Esophagus squamous epithelium (tissue), 5 donors: ENCODE measurements around the gene FRMD6. TPM values are rescaled to one million over a fixed set of nuclear protein-coding genes. Genes with fewer than 3 reads are reported as not detected.

ENCODE experiments used
- DNase-seq: peaks from one replicate; lab custom pipeline; 2025; lab: John Stamatoyannopoulos, UW
- H3K27ac ChIP-seq, 4 donors: fragments of 200-600 bp; sonication (generic); one replicate each; pipeline ENCODE4 v1.5.1; 2016 to 2019; ENCODE audit warnings: mild to moderate bottlenecking in 1 of 4
- H3K27me3 ChIP-seq, 4 donors: fragments of 200-600 bp; sonication (generic); 1 replicate in 3 of 4; 2 replicates in 1 of 4; pipeline versions ENCODE4 v1.5.1 to v1.6.0; 2017 to 2021; ENCODE audit warnings: antibody characterized with exemption in 1 of 4
- H3K36me3 ChIP-seq, 3 donors: fragments of 200-600 bp; sonication (generic); one replicate each; pipeline ENCODE4 v1.5.1; 2016 to 2019
- H3K4me1 ChIP-seq, 3 donors: fragments of 200-600 bp; sonication (generic); one replicate each; pipeline ENCODE4 v1.5.1; 2017 to 2019
- H3K4me3 ChIP-seq, 4 donors: fragments of 200-600 bp; sonication (generic); 1 replicate in 3 of 4; 2 replicates in 1 of 4; pipeline ENCODE4 v1.5.1; 2016 to 2019; ENCODE audit warnings: mild to moderate bottlenecking in 2 of 4, moderate library complexity in 1 of 4
- H3K9me3 ChIP-seq, 3 donors: fragments of 200-600 bp; sonication (generic); one replicate each; pipeline ENCODE4 v1.5.1; 2016 to 2019
- POLR2A ChIP-seq, 4 donors: fragments of 450-650 bp; IDR thresholded peaks; one replicate each; pipeline ENCODE4 v1.6.1; 2017; ENCODE audit warnings: antibody characterized with exemption in 4 of 4, mild to moderate bottlenecking in 4 of 4, moderate library complexity in 3 of 4
- WGBS, 2 donors: methylation state at CpG; one replicate each; pipeline ENCODE4 v1.1.5; 2018; 5-methylcytosine and 5-hydroxymethylcytosine counted together
- intact Hi-C: fragments of 100-400 bp; cut with DNase I; formaldehyde crosslinking; loops from one replicate; pipeline ENCODE4 v1.15.0; 2022
- total RNA-seq, 4 donors: library from RNA; depleted of rRNA; stranded (reverse); fragments of >200 nt; gene quantifications; one replicate each; pipeline ENCODE4 v1.1.0, GENCODE V29; 2016
- TF ChIP-seq, protein P1 (sequence below), 6 experiments: fragments of 450-650 bp in 4 of 6; fragments of 200-600 bp in 2 of 6; sonication (generic) in 2 of 6; IDR thresholded peaks; one replicate each; pipeline ENCODE4 v1.5.1; 2016 to 2019; ENCODE audit warnings: antibody characterized with exemption in 6 of 6, mild to moderate bottlenecking in 4 of 6, moderate library complexity in 4 of 6
- donor health status: DM: yes; HTN: yes; CAD: no.

Gene FRMD6
- total RNA-seq, 4 donors from 2014 or later: 98.1 to 191 (median 110) TPM

GRCh38 chr14:51717766-51718165, 66.1 kb downstream of the FRMD6 start:
- Histone ChIP-seq H3K36me3 (peaks cover 9 to 100% (median 20%) of the 10 kb centered on the region in 3 donors), H3K4me3 (no peak overlapping the region), H3K27me3 (no peaks in the 10 kb centered on the region), H3K4me1 (no peaks in the 10 kb centered on the region), H3K9me3 (no peaks in the 10 kb centered on the region), H3K27ac (no peak overlapping the region)
- no peak for TF ChIP-seq POLR2A (IDR thresholded peaks at IDR 0.05)
- 86 to 87% methylated on average over 3 of the region's 3 CpGs for WGBS, 2 donors
- intact Hi-C loops: no loop called here
- no peak for DNase-seq

DNA sequence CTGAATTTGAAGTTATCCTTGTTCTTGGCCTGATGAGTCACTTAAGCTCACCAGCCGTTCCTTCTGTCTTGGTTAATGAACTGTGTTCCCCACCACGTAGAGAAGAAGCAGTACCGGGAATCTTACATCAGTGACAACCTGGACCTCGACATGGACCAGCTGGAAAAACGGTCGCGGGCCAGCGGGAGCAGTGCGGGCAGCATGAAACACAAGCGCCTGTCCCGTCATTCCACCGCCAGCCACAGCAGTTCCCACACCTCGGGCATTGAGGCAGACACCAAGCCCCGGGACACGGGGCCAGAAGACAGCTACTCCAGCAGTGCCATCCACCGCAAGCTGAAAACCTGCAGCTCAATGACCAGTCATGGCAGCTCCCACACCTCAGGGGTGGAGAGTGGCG, 68.2 kb downstream of the FRMD6 start:
- no peak for DNase-seq
- intact Hi-C loops: no loop called here
- H3K36me3 ChIP-seq: peaks cover 9 to 100% (median 34%) of the 10 kb centered on the region in 3 donors
- H3K27me3 ChIP-seq: no peaks in the 10 kb centered on the region
- no peak overlapping the region for H3K4me3 ChIP-seq
- WGBS, 2 donors: 56 to 92% methylated on average over 3 to 11 of the region's 17 CpGs
- TF ChIP-seq, protein P1, sequence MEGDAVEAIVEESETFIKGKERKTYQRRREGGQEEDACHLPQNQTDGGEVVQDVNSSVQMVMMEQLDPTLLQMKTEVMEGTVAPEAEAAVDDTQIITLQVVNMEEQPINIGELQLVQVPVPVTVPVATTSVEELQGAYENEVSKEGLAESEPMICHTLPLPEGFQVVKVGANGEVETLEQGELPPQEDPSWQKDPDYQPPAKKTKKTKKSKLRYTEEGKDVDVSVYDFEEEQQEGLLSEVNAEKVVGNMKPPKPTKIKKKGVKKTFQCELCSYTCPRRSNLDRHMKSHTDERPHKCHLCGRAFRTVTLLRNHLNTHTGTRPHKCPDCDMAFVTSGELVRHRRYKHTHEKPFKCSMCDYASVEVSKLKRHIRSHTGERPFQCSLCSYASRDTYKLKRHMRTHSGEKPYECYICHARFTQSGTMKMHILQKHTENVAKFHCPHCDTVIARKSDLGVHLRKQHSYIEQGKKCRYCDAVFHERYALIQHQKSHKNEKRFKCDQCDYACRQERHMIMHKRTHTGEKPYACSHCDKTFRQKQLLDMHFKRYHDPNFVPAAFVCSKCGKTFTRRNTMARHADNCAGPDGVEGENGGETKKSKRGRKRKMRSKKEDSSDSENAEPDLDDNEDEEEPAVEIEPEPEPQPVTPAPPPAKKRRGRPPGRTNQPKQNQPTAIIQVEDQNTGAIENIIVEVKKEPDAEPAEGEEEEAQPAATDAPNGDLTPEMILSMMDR (IDR thresholded peaks at IDR 0.05): no peak
- no peak for TF ChIP-seq POLR2A (IDR thresholded peaks at IDR 0.05)
- no peaks in the 10 kb centered on the region for H3K9me3 ChIP-seq
- H3K4me1 ChIP-seq: no peaks in the 10 kb centered on the region
- H3K27ac ChIP-seq: no peak overlapping the region

GRCh38 chr14:51723990-51724389, 72.3 kb downstream of the FRMD6 start:
- TF ChIP-seq POLR2A (IDR thresholded peaks at IDR 0.05): no peak
- TF ChIP-seq, protein P1 (IDR thresholded peaks at IDR 0.05): no peak
- H3K9me3 ChIP-seq: no peaks in the 10 kb centered on the region
- no peak overlapping the region for H3K27ac ChIP-seq
- intact Hi-C loops: no loop called here
- no peak overlapping the region for H3K4me3 ChIP-seq
- 74 to 83% methylated on average over 3 of the region's 3 CpGs for WGBS, 2 donors
- no peaks in the 10 kb centered on the region for H3K4me1 ChIP-seq
- no peaks in the 10 kb centered on the region for H3K27me3 ChIP-seq
- peaks cover 9 to 100% (median 35%) of the 10 kb centered on the region in 3 donors for H3K36me3 ChIP-seq
- DNase-seq: no peak

DNA sequence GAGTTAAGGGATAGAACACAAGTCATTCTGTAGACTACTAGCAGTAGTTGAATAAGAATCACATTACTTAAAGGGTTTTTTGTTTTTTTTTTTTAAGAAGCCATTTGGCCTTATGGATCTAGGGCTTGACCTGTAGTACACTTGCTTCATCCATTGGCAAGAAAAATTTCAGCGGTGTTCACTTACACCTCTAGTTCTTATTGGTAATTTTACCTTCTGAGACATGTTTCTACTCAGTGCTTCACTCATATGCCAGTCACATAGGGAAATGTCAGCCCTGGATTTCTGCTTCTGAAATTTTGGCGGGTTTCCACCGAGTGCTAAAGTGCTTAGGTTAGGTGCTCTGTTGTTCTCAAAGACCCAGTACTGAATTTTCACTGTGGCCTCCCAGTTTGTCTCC, 72.9 kb downstream of the FRMD6 start:
- H3K9me3 ChIP-seq: no peaks in the 10 kb centered on the region
- peaks cover 9 to 100% (median 35%) of the 10 kb centered on the region in 3 donors for H3K36me3 ChIP-seq
- H3K27ac ChIP-seq: no peak overlapping the region
- no peak for DNase-seq
- no peak for TF ChIP-seq POLR2A (IDR thresholded peaks at IDR 0.05)
- TF ChIP-seq, protein P1 (IDR thresholded peaks at IDR 0.05): no peak
- H3K4me1 ChIP-seq: no peaks in the 10 kb centered on the region
- intact Hi-C loops: no loop called here
- H3K4me3 ChIP-seq: no peak overlapping the region
- 80 to 94% methylated on average over 3 of the region's 3 CpGs for WGBS, 2 donors
- no peaks in the 10 kb centered on the region for H3K27me3 ChIP-seq

DNA sequence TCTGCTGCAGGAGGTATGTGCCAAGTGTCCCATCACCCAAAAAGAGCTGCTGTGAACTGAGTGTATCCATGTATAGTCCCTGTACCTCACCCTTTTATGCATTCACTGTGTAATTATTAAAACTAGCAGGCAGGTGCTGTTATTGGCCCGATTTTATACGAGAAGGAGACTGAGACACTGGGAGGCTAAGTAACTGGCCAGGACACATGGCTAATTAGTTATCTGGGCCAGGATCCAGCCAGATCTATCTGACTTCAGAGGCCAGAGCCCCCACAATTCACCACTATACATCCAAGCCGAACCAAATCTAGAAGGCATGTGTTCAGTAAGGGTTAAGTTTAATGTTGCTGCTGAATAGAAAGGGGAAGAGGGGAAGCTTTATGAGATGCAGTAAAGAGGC, 73.4 kb downstream of the FRMD6 start:
- Histone ChIP-seq H3K27me3 (no peaks in the 10 kb centered on the region), H3K27ac (peak overlapping the region in 1 of 4 donors; percentile 1), H3K4me3 (no peak overlapping the region), H3K36me3 (peaks cover 9 to 100% (median 31%) of the 10 kb centered on the region in 3 donors), H3K9me3 (no peaks in the 10 kb centered on the region), H3K4me1 (no peaks in the 10 kb centered on the region)
- TF ChIP-seq POLR2A (IDR thresholded peaks at IDR 0.05): no peak
- TF ChIP-seq, protein P1 (IDR thresholded peaks at IDR 0.05): no peak
- no peak for DNase-seq
- intact Hi-C loops: no loop called here
- 77 to 88% methylated on average over 3 of the region's 3 CpGs for WGBS, 2 donors
